HG03095 (cell line): ENCODE data around the gene NOL4L.

Source experiments
- ATAC-seq: cut with Tn5 transposase; IDR thresholded peaks from one replicate; pipeline ENCODE4 v1.9.1; 2021; ENCODE audit warnings: moderate library complexity; ENCODE audit not compliant: unreplicated experiment

Gene NOL4L

GRCh38 chr20:32449890-32450401 is 135.2 kb downstream of the NOL4L start:
- ATAC-seq = no peak

DNA sequence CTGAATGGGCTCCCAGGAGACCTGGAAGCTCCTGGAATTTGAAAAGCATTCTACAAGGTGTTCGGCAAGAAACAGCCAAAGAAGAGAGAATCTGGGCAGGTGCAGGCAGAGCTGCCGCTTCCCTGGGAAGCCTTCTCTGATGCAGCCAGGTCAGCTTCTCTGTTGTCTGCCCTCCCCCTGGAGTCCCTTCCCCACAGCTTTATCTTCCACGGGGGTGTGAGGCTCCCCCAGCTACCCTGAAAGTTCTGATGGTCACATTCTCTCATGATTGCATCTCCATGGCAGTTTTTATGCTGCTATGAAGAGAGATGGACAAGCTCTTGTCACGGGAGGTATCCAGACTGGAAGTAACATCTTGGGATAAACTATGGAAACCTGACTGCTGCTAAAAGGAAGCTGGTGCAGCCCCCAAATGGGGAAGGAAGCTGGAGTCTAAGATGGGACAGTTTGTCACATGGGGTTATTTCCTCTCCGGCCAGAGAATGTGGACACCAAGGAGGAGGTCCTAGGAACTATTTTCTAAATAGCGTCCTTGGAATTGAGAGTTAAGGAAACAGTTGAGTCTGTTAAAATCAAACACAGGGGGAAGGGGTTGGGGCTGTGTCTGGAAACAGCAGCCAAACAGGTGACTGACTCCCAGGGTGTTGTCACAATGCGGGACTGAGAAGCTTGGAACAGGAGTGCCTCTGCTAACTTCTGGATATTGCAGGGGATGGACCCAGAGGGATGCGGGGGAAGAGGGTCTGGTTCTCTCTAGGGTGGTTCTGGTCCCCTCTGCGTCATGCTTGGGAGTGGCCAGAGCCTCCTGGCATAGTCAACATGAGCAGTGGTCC is 135.9 kb downstream of the NOL4L start:
- ATAC-seq = no peak

DNA sequence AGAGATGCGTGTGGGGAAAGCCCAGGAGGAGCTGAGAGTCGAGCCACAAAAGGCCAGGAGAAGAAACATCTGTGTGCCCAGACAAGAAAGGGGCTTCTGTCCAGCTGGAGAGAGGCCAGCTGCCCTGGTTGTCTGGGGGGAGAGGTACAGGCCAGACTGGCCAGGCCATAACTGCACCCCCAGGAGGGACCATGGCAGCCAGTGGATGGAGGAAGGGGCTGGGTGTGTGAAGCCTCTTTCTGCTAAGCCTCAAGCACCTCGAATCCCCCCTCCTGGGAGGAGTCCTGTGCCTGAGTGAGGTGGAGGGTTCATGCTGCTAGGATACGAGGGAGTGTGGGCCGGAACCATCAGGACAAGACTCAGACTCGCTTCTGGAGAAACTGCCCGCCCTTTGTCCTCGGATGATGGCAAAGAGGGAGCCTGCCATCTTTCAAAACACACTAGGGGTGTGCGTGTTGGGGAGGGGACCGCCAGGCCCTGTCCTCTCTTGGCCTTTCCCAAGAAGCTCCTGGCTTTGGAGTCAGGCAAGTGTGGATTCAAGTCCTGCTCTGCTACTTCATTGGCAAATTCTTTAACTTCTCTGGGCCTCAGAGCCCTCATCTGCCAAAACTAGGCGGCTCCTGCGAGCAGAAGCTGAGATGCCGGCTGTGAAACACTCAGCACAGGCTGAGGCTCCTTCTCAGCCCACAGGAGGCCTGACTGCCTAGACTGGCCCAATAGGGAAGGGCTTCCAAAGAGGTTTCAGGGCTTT is 136.7 kb downstream of the NOL4L start:
- no peak for ATAC-seq

- no peak for ATAC-seq
Observed at GRCh38 chr20:32447136-32448027, 137.8 kb downstream of the NOL4L start.

DNA sequence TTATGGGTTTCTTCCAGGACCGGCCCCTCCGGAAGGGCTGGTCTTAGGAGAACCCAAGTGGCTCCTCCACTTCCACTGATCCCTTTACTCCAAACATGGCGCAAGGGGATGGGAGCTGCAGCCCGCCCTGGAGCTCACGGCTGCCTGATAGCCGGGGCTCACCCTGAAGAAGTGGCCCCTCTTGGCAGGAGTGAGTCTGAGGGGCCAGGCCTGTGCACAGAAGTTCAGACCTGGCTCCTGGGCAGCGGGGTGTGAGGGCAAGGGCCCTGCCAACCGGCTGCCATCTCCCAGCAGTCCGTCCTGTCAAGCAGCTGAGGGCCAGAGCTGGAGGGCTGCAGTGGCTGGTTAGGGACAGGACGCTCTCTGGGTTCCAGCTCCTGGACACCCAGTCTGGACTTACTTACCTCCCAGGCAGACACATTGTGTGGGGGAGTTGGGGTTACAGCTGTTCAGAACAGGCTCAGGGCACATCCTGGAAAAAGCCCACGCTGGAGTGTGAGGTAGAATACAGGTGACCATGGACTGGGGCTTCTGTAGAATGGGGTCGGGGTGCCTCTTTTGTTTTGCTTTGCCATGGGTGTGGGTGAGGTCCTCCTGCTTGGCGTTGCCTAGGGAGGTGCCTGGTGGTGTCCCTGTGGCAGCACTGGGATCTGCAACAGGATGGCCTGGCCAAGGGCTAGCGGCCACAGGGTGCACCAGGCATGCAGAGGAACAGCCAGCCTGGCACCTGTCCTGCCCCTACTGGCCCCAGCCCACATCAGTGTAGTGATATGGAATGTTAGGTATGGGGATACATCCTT is 138.6 kb downstream of the NOL4L start:
- ATAC-seq = no peak

- no peak for ATAC-seq
Observed at GRCh38 chr20:32445539-32446273, 139.4 kb downstream of the NOL4L start.

- ATAC-seq = no peak
Observed at GRCh38 chr20:32444474-32445220, 140.5 kb downstream of the NOL4L start.

- ATAC-seq = no peak
Observed at GRCh38 chr20:32443386-32443974, 141.7 kb downstream of the NOL4L start.

- ATAC-seq = no peak
Observed at GRCh38 chr20:32442630-32443373, 142.3 kb downstream of the NOL4L start.

DNA sequence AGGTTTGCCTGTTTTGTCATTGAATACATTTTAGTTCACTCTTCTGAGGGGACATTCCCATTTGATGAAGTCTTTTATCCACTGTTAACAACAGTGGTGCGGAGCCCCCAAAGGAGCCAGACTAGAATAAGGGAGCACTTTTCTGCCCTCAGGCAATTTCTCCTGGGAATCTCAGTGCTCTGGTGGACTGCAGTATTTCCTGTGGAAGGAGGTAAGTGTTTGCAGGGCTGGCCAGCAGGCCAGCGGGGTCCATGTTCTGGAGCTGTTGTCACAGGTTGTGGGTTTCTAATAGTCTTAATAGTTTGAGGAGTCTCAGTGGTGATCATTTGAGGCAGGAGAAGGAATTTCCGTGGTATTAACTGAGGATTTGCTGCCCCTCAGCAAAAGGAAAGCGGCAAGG is 143.5 kb downstream of the NOL4L start:
- ATAC-seq = no peak

- no peak for ATAC-seq
Observed at GRCh38 chr20:32440758-32441078, 144.4 kb downstream of the NOL4L start.

- no peak for ATAC-seq
Observed at GRCh38 chr20:32440069-32440757, 144.9 kb downstream of the NOL4L start.

DNA sequence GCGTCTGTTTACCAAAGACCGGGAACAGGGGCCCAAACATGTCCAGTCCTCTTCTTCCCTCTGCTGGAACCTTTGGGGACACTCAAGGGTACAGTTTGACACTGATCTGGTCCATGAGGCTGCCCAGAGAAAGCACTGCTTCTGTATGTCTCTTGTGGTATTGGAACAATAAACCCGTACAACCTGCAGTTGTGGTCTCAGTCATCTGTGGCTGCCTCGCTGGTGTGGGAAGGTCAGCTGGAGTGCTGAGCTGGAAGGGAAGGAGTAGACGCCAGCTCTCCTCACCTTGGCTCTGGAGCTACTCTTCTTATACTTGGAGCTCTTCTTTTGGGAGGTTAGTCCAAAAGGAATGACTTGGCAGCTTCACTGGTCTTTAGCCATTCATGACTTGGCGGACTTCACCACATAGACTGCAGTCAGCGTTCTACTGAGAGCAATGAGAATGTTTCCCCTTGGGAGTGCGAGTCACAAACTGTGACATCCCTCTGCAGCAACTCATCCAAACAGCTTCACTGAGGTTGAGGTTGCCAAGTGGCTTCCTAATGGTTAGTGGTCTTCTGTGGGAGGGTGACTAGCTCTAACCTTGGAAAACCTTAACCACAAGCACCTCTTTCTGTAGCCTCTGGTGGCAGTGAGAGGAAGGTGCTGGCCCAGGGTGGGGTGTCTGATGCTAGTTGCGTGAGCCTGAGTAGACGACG is 145.9 kb downstream of the NOL4L start:
- no peak for ATAC-seq

GRCh38 chr20:32438331-32438858 is 146.7 kb downstream of the NOL4L start:
- no peak for ATAC-seq

GRCh38 chr20:32437391-32438074 is 147.6 kb downstream of the NOL4L start:
- no peak for ATAC-seq

DNA sequence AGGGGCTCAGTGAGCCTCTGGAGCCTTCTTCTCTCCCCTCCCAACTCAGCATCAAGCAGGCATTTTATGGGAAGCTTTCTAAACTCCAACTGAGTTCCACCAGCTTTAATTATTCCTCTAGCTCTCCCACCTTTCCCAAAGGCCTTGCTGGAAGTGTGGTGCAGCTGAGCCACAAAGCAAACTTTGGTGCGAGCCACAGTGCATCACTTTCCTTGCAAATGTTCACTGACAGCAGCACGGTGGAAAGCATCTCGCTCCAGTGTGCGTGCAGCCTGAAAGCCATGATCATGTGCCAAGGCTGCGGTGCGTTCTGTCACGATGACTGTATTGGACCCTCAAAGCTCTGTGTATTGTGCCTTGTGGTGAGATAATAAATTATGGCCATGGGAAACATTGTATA is 148.2 kb downstream of the NOL4L start:
- no peak for ATAC-seq
